ENCODE results near the gene TCF7L2.

TCF7L2 gene

DNA sequence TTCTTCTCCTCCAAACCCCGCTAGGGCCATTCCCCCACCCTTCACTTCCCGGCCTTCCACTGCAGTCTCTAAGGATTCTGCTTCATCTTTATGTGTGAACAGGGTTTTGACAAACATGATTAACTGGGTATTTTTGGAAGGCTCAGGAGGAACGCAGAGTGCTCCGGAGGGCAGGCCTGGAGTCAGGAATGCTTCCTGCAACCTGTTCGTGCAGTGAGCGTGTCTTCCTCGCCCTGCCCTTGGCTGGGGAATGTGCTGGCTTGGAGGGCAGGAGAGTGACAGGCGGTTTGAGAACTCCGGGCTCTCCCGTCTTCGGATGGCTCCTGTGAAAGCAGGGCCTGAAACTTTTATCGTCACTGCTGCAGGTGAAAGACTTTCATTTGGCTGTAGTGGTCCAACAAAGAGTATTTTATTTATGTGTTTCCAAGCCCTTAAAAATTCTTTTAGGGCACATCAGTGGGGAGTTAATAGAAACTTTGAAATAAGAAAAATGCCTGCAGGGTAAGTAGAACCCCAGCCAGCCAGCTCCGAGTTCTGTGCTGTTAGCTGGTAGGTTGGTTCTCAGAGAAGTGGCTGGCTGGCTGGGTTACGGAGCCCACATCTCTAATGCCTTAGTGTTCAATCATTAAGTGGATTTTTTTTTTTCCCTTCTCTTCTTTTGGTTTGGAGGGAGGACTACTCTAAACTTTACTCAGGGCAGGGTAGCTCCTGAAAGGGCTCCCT lies 51.0 kb downstream of the TCF7L2 start:
- no peak for DNase-seq

DNA sequence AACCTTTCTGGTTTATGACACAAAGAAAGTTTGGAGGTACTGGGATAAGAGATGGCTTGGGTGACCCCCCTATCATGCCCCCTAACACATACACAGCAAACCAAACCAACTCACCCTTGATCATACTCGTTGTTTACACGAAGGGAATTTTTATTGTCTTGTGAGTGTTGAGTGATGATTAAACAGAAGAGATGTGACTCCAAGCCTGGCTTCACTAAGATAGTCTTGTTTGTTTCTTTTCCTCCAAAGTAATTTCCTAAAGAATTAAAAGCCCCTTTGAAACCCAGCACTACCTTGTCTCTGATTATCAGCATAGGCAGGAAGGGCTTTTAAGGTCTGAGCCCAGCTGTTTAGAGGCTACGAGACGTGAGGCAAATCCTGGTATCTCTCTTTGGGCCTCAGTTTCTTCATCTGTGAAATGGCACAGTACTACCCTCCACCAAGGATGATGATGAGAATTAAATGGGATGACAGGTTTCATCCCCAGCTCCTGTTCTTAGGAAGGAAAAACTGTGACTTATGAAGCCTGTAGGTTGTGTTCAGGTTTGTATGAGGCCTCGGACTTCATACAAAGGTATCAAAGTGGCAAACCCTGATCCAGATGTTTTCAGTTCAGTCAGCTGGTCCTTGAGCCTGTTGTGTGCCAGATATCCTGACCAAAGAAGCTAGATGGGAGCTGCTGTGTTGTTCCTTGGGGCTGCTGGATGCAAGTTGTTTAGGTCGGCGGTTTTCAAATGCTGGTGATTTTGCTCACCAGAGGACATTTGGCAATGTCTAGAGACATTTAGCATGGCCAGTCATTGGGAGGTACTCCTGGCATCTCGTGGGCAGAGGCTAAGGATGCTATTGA lies 51.8 kb downstream of the TCF7L2 start:
- DNase-seq = no peak

DNA sequence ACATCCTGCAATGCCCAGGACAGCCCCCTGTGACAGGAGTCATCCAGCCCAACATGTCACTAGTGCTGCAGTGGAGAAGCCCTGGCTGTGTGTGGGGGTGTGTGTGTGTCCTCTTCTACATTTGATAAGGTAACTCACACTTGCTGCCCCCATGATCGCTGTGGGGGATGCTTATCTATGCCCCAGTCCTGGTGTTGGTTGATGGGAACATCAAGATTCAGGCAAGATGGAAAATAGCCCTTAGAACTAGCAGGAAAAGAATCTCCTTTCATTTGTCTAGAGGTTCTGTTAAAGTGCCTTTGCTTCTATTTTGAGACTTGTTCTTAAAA lies 52.4 kb downstream of the TCF7L2 start:
- DNase-seq = no peak

DNA sequence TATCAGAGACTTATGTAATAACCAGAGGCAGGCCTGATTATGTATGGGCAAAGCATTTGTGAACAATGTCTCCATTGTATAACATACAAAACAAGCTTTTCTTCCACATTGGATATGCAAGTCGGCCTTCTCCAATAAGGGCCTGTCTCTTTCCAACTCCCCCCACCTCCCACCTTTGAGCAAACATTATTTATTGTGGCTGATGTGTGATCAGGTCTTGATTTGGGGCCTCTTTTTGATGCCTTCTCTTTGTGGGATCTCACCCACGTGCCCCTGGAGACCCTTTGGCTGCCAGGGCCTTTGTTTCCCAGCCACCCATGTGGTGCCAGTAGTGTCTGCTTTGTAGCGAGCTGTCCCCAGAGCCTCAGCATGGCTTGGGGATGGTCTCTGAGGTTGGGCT lies 53.0 kb downstream of the TCF7L2 start:
- no peak for DNase-seq

GRCh38 chr10:113004069-113004618 lies 54.1 kb downstream of the TCF7L2 start:
- no peak for DNase-seq

DNA sequence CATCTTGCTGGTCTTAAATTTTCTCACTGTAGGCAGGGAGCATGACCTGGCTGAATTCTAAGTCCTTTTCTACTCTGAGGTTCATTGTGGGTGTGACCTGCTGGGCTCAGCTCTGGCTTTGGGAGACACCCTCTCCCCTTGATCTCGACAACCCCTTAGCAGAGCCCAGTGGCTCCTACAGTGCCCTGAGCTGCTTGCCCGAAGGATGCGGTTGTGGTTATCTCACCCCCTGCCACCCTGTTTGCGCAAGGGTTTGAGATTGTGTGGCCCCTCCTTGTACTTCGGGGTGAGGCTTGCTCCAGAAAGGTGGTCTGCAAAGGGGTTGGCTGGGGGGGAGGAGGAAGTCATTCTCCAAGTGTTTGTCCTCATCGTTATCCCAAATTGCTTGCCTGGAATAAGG lies 55.3 kb downstream of the TCF7L2 start:
- no peak for DNase-seq

DNA sequence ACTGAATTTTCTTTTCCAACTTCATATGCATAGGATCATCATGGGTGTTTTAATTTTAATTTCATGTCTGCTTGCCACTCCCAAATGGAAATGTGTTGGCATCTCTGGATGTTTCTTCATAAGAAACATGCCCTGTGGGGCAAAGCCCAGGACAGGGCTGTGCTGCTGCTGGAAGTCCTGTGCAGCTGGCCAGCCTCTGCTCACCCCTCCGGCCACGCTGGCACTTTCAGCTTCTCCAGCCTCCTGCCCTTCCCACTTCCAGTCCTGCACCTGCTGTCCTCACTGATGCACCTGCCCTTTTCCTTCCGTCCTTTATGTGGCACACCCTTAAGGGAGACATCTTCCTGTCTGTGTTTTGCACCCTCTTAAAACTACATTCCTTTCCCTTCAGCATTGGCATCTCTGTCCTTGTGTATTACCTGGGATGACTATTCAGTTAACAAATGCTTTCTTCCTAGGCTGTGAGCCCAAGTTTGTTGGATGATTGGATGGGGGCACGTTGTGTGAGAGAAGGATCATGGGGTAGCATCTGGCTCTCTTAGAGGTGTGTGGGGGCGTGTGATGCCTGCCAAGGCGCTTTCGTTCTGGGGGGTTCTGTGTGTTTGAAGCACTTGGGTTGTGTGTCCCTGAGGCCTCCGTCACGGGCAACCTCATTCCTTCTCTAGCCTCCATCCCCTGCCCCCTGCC lies 56.8 kb downstream of the TCF7L2 start:
- no peak for DNase-seq

GRCh38 chr10:113007343-113007771 lies 57.3 kb downstream of the TCF7L2 start:
- DNase-seq = no peak

DNA sequence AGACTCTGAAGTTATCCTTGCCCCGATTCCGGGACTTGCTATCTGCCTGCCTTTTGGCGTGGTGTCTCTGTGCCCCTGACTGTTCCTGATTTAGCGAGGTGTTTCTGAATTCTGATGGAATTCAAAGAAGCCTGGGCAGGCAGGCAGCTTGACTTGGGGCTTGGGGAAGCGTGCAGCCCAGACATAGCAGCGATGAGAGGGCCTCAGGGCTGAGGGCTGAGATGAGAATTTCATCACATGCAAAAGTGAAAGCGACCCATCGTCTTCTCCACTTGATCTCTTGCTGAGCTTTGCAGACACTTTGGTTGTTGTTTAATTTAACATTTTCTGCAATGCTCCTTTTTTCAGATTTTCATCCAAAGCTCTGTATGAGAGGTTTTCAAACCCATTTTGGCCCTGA lies 57.8 kb downstream of the TCF7L2 start:
- DNase-seq = no peak

- no peak for DNase-seq
These were observed 61.7 kb downstream of the TCF7L2 start for GRCh38 chr10:113011592-113012374.

- DNase-seq = no peak
These were observed 65.2 kb downstream of the TCF7L2 start for GRCh38 chr10:113015201-113015600.

- no peak for DNase-seq
These were observed 67.3 kb downstream of the TCF7L2 start for GRCh38 chr10:113017376-113017775.

- DNase-seq = no peak
These were observed 68.0 kb downstream of the TCF7L2 start for GRCh38 chr10:113018034-113018433.

DNA sequence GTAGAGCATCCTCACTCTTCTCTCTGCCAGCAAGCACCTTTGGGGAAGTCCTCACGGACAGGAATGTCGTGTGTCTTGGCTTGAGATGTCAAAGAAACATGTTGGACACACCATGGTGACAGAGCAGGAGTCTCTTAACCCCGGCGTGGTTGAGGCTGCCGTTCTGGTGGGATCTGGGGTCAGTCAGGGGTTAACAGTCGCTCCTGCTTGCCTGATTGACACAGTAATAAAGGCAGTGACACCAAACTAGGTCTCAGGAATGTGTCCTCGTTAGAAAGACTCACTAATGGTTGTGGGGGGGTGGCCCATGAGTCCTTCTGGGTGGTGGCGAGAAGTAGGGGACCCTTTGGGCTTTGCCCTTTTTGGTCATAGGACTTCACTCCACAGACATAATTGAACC lies 69.0 kb downstream of the TCF7L2 start:
- no peak for DNase-seq

DNA sequence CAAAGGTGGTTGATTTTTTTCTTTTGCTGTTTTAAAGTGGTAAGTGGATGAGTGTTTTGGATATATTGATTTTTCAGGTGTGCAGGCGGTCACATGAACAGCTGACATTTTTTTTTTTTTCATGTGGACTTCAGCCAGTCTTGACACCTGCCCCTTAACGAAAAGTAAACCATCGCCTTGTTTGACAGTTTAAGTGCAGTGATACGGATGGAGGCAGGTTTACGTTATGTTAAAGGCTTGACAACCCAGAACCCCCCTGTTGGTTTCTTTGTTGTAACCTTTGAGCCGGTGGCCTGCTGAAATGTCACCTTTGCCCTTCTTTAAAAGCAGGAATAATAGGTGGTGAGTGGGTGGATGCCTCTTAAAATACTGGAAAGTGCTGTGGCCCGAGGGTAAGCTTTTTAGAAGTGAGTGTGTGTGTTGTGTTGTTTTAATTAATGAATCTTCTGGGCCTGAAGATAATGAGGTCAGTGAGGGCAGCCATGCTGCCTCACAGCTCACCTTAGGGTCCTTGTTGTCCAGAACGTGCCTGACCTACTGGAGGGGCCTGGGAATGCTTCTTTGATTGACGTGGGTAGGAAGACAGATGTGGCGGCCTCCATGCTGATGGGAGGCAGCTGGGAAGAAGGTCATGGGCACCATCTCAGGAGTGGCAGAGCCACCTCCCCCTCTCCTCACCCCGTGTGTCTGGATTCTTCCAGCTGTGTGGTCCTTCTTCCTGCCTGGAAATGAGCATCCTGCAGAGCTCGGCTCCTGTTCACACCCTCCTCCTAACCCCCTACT lies 69.8 kb downstream of the TCF7L2 start:
- DNase-seq = no peak

DNA sequence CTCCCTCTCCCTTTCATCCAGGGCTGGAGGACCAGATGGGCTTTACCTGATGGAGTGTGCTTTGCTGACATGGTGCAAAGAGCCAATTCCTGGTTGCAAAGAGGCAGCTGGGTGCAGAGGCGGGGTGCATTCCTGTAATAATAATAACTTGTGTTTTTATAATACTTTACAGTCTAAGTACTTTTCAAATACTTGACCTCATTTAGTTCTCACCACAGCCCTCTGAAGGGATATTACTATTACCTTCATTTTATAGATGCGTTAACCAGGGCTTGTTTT lies 70.4 kb downstream of the TCF7L2 start:
- DNase-seq = no peak

GRCh38 chr10:113020838-113021237 lies 70.8 kb downstream of the TCF7L2 start:
- no peak for DNase-seq

- DNase-seq = no peak
These were observed 71.4 kb downstream of the TCF7L2 start for GRCh38 chr10:113021268-113022040.

- no peak for DNase-seq
These were observed 72.2 kb downstream of the TCF7L2 start for GRCh38 chr10:113022265-113022664.

GRCh38 chr10:113023017-113023416 lies 73.0 kb downstream of the TCF7L2 start:
- no peak for DNase-seq

- no peak for DNase-seq
These were observed 74.9 kb downstream of the TCF7L2 start for GRCh38 chr10:113024930-113025329.

Measured in hematopoietic multipotent progenitor cell treated with erythropoietin and hydrocortisone succinate and interleukin-3 and kit ligand, for 6 days (in vitro differentiated cells).